B cell (primary cell): ENCODE measurements around the gene GADD45A. TPM values are rescaled to one million over a fixed set of nuclear protein-coding genes. Genes with fewer than 3 reads are reported as not detected.

Experiments used
- ATAC-seq: fragments of 200-7000 bp; cut with Tn5 transposase; one replicate; pipeline ENCODE4 v1.10.0; 2021; ENCODE audit warnings: low read depth, mild to moderate bottlenecking, moderate number of reproducible peaks, moderate library complexity
- CTCF ChIA-PET: fragments of 350-600 bp; sonication (Branson Sonifier 250); formaldehyde crosslinking; loops from one replicate; lab custom pipeline; 2021; ENCODE audit warnings: antibody characterized with exemption, inconsistent platforms; lab: Charles Lee
- POLR2A ChIA-PET: fragments of 350-600 bp; sonication (Branson Sonifier 250); formaldehyde crosslinking; loops from one replicate; lab custom pipeline; 2021; ENCODE audit warnings: antibody characterized with exemption; lab: Charles Lee
- DNase-seq: peaks from one replicate; pipeline ENCODE4 v3.0.0; 2013
- H2AFZ ChIP-seq: 2 replicates; pipeline ENCODE4 v1.6.1; 2012; ENCODE audit warnings: mild to moderate bottlenecking, low read depth, low read length; ENCODE audit not compliant: insufficient read depth, poor library complexity, severe bottlenecking
- H3K27ac ChIP-seq, 2 donors: 1 replicate in 1 of 2; 2 replicates in 1 of 2; pipeline ENCODE4 v1.5.1; 2012 to 2013; ENCODE audit warnings: low read length in 2 of 2, mild to moderate bottlenecking in 2 of 2, moderate library complexity in 1 of 2
- H3K27me3 ChIP-seq, 4 experiments: fragments of 200-600 bp in 1 of 4; sonication (generic) in 1 of 4; replicated peaks in 1 of 4; 1 replicate in 2 of 4; 2 replicates in 2 of 4; pipeline versions ENCODE4 v1.6.1 to v1.7.0; 2013 to 2016; ENCODE audit warnings: low read length in 3 of 4, mild to moderate bottlenecking in 2 of 4, mixed read lengths in 1 of 4, moderate library complexity in 1 of 4; ENCODE audit not compliant: insufficient read depth in 4 of 4, control insufficient read depth in 3 of 4; ENCODE audit errors: control extremely low read depth in 1 of 4
- H3K36me3 ChIP-seq, 2 experiments: replicated peaks in 1 of 2; 1 replicate in 1 of 2; 2 replicates in 1 of 2; pipeline versions ENCODE4 v1.6.1 to v1.7.1; 2013; ENCODE audit warnings: low read length in 1 of 2; ENCODE audit not compliant: insufficient read depth in 2 of 2, control insufficient read depth in 1 of 2; ENCODE audit errors: control extremely low read depth in 1 of 2, extremely low read depth in 1 of 2
- H3K4me1 ChIP-seq, 2 donors: fragments of 200-600 bp in 1 of 2; sonication (generic) in 1 of 2; 1 replicate in 1 of 2; 2 replicates in 1 of 2; pipeline versions ENCODE4 v1.5.1 to v1.6.1; 2013 to 2017; ENCODE audit warnings: low read length in 2 of 2; ENCODE audit not compliant: control insufficient read depth in 2 of 2, insufficient read depth in 2 of 2
- H3K4me2 ChIP-seq: replicated peaks from 2 replicates; pipeline ENCODE3; 2012; ENCODE audit warnings: mild to moderate bottlenecking, low read depth, low read length; ENCODE audit not compliant: poor library complexity, severe bottlenecking
- H3K4me3 ChIP-seq, 5 experiments: fragments of 200-600 bp in 1 of 5; sonication (generic) in 1 of 5; 1 replicate in 3 of 5; 2 replicates in 2 of 5; pipeline versions ENCODE4 v1.5.1 to v1.7.0; 2011 to 2016; ENCODE audit warnings: low read length in 4 of 5, mild to moderate bottlenecking in 4 of 5, low read depth in 2 of 5, control low read depth in 1 of 5, moderate library complexity in 1 of 5; ENCODE audit not compliant: insufficient read depth in 1 of 5; ENCODE audit errors: control extremely low read depth in 1 of 5, extremely low read depth in 1 of 5
- H3K79me2 ChIP-seq: fragments of 200-600 bp; sonication (generic); one replicate; pipeline ENCODE4 v1.6.0; 2016; ENCODE audit warnings: low read length; ENCODE audit not compliant: control insufficient read depth, insufficient read depth
- H3K9ac ChIP-seq: fragments of 200-600 bp; sonication (generic); 2 replicates; pipeline ENCODE4 v1.6.1; 2017; ENCODE audit warnings: mild to moderate bottlenecking, low read length, moderate library complexity
- H3K9me3 ChIP-seq, 3 donors: one replicate each; pipeline versions ENCODE4 v1.6.1 to v1.7.1; 2013; ENCODE audit warnings: low read length in 2 of 3; ENCODE audit not compliant: control insufficient read depth in 2 of 3, insufficient read depth in 1 of 3; ENCODE audit errors: control extremely low read depth in 1 of 3
- H4K20me1 ChIP-seq: 2 replicates; pipeline ENCODE4 v1.6.0; 2012; ENCODE audit warnings: mild to moderate bottlenecking, low read length; ENCODE audit not compliant: insufficient read depth, control insufficient read depth, poor library complexity, severe bottlenecking
- H3K27ac Mint-ChIP-seq: one replicate; pipeline ENCODE4 v1.8.0; 2021; ENCODE audit warnings: mixed read lengths
- H3K27me3 Mint-ChIP-seq: one replicate; pipeline ENCODE4 v1.8.0; 2021; ENCODE audit warnings: mixed read lengths
- H3K4me1 Mint-ChIP-seq: one replicate; pipeline ENCODE4 v1.8.0; 2021; ENCODE audit warnings: mixed read lengths
- H3K4me3 Mint-ChIP-seq: one replicate; pipeline ENCODE4 v1.8.0; 2021; ENCODE audit warnings: mixed read lengths
- H3K9me3 Mint-ChIP-seq: one replicate; pipeline ENCODE4 v1.8.0; 2022; ENCODE audit warnings: mixed read lengths; ENCODE audit not compliant: insufficient read depth
- EZH2 ChIP-seq: IDR thresholded peaks from 2 replicates; pipeline ENCODE4 v1.6.1; 2012; ENCODE audit warnings: borderline replicate concordance, low read depth, mild to moderate bottlenecking, moderate library complexity, low read length; ENCODE audit not compliant: insufficient read depth, poor library complexity, severe bottlenecking
- WGBS: methylation state at CpG from one replicate; pipeline ENCODE4 v1.1.5; 2013; ENCODE audit warnings: missing lambda C conversion rate; ENCODE audit not compliant: insufficient coverage; 5-methylcytosine and 5-hydroxymethylcytosine counted together
- intact Hi-C: fragments of 100-400 bp; cut with micrococcal nuclease; formaldehyde crosslinking; loops from one replicate; pipeline ENCODE4 v1.10.0; 2022
- polyA plus RNA-seq: library from polyadenylated mRNA; depleted of rRNA; stranded (reverse); fragments of >200 nt; gene quantifications from 2 replicates; pipeline ENCODE4 v1.2.3, GENCODE V29; 2012
- total RNA-seq, 2 donors: library from RNA; stranded (reverse); fragments of 120-200 nt in 1 of 2; gene quantifications; 1 replicate in 1 of 2; 2 replicates in 1 of 2; pipeline versions ENCODE4 v1.2.3 to v1.2.4, GENCODE V29; 2013 to 2022
- TF ChIP-seq, protein P1 (sequence below): fragments of 200-600 bp; IDR thresholded peaks from one replicate; pipeline ENCODE4 v1.8.0; 2022; ENCODE audit warnings: antibody characterized with exemption, mild to moderate bottlenecking

Gene GADD45A
- total and polyA plus RNA-seq, 2 donors (not counting 1 experiment from before 2014, with no cell fraction given) = 11.6 to 21.1 TPM

DNA sequence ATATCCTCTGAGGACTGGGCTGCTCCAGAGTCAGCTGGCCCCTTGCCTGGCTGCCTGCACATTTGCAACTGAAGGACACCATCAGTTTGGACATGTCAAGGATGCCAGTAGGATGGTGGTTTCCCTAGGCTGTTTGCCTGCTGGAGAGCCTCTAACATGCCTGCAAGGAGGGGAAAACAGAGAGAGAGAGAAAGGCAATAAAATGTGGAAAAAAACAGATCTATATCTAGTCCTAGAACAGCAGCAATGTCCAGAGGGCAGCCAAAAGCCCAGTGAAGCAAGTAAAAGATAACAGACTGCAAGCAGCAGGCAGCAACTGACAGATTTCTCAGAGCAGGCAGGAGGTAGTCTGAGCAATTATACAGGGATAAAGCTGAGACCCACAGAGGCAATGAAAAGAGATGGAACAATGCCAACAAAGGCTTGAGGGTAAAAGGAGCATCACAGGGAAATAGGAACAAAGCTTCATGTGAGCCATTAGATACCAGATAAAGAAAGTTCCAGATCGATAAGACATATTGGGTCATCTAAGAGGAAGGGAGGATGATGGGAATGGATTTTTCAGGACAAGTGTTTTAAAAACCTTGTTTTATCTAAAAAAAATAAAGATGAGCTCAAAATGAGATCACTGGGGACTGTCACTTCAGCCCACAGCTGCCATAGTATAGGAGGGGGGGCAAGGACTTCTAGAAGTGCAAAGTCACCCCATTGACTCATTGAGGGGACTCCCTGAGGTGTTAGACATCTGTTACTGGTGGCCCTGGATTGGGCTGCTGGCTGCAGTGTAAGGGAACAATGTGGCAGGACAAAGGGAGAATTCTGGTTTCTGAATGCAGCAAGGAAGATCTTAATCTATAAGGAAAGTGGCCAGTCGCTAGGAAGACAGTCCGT is 38.6 kb upstream of the GADD45A start:
- CTCF ChIA-PET = no interaction called here
- no peak overlapping the region for H3K27ac ChIP-seq
- no peaks in the 10 kb centered on the region for H3K9me3 ChIP-seq
- H2AFZ ChIP-seq = no peak overlapping the region
- no peaks in the 10 kb centered on the region for H3K4me1 ChIP-seq
- H3K27me3 Mint-ChIP-seq = peaks cover 2% of the 10 kb centered on the region
- no peak overlapping the region for H3K9ac ChIP-seq
- no peaks in the 10 kb centered on the region for H3K27me3 ChIP-seq
- no peak overlapping the region for H3K27ac Mint-ChIP-seq
- TF ChIP-seq, protein P1, sequence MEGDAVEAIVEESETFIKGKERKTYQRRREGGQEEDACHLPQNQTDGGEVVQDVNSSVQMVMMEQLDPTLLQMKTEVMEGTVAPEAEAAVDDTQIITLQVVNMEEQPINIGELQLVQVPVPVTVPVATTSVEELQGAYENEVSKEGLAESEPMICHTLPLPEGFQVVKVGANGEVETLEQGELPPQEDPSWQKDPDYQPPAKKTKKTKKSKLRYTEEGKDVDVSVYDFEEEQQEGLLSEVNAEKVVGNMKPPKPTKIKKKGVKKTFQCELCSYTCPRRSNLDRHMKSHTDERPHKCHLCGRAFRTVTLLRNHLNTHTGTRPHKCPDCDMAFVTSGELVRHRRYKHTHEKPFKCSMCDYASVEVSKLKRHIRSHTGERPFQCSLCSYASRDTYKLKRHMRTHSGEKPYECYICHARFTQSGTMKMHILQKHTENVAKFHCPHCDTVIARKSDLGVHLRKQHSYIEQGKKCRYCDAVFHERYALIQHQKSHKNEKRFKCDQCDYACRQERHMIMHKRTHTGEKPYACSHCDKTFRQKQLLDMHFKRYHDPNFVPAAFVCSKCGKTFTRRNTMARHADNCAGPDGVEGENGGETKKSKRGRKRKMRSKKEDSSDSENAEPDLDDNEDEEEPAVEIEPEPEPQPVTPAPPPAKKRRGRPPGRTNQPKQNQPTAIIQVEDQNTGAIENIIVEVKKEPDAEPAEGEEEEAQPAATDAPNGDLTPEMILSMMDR = no peak
- no peak for TF ChIP-seq EZH2
- ATAC-seq (no peak), DNase-seq (no peak)
- WGBS = 100% methylated on average over 2 of the region's 3 CpGs
- H3K79me2 ChIP-seq = no peaks in the 10 kb centered on the region
- no peaks in the 10 kb centered on the region for H3K9me3 Mint-ChIP-seq
- no peaks in the 10 kb centered on the region for H3K36me3 ChIP-seq
- intact Hi-C loops = no loop called here
- POLR2A ChIA-PET = no interaction called here
- no peak overlapping the region for H3K4me2 ChIP-seq
- no peaks in the 10 kb centered on the region for H4K20me1 ChIP-seq
- no peaks in the 10 kb centered on the region for H3K4me1 Mint-ChIP-seq
- no peak overlapping the region for H3K4me3 ChIP-seq
- H3K4me3 Mint-ChIP-seq = no peak overlapping the region
